GM12874 (cell line): ENCODE results near the gene MN1.

Experiments
- CTCF ChIP-seq: IDR thresholded peaks from 2 replicates; pipeline ENCODE4 v1.5.1; 2011; ENCODE audit warnings: low read depth, mild to moderate bottlenecking, control low read depth, low read length, moderate library complexity; ENCODE audit not compliant: insufficient read depth

MN1 gene

DNA sequence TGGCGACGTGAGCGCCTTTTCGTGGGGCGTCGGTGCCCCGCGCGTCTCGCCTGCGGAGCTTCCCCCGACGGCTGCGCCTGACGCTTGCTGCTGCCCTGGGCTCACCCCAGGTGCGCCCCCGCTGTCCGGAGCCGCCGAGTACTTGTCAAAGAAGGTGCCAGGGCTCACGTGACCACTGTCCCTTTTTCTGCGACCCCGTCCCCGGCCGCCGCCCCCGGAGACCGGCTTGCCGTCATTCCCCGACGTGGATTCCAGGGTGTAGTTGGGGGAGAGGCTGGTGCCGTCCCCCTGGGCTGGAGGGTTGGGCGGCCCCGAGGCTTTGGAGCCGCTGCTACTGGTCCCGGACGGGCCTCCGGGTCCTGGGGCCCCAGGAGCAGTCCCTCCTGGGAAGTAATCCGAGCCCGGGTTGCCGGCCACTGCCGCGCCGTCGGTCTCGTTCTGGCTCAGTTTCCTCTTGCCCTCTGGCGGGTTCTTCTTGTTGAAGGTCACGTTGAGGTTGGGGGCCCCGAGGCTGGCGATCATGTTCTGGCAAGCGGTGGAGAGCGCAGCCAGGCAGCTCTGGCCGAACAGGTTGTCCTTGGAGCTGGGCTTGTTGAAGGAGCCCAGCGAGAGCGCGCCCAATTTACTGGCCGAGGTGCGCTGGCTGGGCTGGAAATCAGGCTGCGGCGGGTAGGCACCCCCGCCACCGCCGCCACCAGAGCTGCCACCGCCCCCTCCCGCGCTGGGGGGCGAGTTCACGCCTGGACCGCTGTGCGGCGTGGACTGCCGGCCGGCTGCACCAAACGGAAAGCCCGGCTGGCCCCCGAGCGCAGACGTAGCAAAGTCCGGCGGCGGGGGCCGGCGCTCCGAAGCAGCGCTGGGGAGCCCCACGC is 3.8 kb downstream of the MN1 start:
- no peak for TF ChIP-seq CTCF

GRCh38 chr22:27796829-27797519 is 4.6 kb downstream of the MN1 start:
- TF ChIP-seq CTCF, result no peak

DNA sequence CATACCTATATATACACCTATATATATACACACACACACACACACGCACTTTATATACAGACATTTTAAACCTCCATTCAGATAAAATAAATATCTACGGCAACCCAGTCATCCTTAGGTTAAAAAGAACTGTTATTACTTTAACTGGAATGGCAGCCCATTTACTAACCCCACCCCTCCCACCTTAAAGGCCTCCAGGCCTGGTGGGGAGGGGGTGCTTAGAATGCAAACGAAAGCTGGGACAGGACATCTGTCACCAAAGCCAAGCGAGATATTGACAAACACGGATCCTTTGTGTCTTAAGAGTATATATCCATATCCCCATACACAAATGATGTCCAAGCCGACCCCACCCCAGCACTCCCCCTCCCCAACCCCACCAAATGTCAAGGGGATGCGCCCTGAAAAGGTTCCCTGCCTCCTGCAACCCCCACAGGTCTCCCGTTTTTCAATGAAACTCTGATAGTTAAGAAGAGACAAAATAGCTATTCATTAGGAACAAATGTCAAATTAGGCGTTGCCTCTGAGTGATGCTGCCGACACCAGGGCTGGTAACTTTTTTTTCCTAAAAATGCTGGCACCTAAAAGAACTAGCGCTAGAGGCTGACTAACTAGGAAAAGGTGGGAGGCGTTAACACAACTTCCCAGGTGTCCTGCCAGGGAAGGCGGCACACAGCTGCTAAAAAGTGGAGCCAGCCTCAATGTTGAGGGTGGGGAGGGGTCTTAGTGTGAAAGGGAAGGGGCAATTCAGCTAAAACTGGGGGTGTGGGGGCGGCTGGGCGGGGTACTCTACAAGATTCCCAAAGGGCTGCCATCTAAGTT is 5.6 kb downstream of the MN1 start:
- no peak for TF ChIP-seq CTCF

DNA sequence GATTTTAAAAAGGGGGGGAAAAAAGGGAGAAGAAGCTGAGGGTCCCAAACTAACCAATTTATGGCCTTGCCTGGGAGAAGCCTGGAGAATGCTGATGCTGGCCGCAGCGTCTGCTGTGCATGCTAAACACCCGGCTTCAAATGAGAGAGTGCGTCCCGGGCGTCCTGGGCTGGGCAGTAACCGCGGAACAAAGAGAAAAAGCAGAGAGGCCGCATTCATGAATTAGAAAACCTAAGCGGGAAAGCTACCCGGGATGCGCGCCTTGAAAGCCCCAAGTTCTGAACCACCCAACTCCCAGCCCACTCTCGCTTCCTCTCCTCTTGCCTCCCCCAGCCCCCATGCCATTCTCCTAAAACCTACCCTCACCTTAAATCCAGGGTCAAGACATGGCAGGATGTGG is 6.5 kb downstream of the MN1 start:
- TF ChIP-seq CTCF, result no peak

DNA sequence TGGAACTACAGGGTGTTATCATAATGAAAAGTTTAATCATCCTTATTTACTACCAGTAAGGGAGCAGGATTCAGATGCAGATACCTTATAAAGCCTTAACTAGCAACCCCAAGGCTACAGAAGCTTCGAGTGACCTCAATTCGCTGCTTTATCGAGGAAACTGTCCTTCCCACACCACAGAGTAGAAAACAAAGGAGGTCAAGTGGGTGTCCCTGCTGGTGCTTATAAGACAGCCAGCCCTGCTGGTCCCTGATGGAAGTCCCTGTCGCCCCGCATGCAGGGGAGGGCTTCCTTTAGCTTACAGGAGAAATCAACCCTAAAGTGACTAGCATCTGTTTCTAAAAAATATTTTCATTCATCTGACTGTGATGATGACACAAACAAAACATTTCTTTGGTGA is 7.3 kb downstream of the MN1 start:
- no peak for TF ChIP-seq CTCF

- TF ChIP-seq CTCF, result no peak
Observed at GRCh38 chr22:27793576-27793975, 8.0 kb downstream of the MN1 start.

GRCh38 chr22:27792452-27793161 is 8.9 kb downstream of the MN1 start:
- no peak for TF ChIP-seq CTCF
